ENCODE measurements around the gene RBM44. TPM values are rescaled to one million over a fixed set of nuclear protein-coding genes. Genes with fewer than 3 reads are reported as not detected.
"Not testable (repeated sequence)": the region's sequence is repeated elsewhere in the genome, so short reads cannot be mapped to it uniquely, and the experiment has no call there.

RBM44 gene, protein sequence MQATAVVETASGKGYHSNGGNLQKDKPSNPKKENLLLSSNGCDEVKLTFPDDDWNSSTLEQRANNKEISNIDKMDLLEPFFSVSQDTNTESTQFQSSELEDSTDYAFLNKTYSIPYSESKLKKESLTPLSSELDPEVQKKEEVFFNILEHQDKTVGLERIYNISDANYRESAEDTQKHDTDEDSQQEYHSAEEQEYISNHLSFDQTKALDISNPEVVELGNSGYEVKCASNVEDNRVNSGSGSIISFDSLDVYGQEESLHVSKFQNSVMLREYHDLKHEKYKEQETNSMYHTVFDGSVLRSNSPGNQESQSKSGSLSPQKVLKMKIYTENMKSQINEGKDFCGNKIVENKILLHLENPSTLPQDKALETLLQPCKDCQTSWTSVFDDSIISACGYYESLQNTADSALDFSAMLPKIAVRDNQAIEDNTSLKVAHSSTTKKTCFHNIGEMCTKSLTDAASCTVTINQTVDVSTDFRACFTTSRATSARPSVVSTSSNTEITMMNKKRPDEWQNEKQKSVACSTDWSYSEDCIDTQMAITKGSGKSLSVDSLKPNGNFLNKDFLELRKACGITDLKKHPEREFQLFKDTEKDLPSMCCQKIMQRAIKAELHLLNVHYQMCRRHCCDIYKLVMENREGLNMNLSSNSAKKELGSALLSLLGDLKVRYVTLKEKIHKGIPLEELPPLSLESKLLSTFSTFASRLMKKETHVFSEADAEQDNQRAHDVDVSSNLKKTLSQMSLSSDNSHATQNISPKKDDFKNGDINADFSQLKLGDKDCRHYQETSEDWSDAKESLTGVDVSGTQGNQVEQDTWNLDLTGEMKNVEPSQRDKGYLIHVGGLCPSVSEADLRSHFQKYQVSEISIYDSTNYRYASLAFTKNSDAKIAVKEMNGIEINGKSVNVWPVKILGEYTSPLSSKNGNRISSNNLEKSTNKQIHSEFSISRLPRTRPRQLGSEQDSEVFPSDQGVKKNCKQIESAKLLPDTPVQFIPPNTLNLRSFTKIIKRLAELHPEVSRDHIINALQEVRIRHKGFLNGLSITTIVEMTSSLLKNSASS
- 0.42 TPM for polyA plus RNA-seq (2012; ENCODE audit: insufficient read depth, insufficient read length)

DNA sequence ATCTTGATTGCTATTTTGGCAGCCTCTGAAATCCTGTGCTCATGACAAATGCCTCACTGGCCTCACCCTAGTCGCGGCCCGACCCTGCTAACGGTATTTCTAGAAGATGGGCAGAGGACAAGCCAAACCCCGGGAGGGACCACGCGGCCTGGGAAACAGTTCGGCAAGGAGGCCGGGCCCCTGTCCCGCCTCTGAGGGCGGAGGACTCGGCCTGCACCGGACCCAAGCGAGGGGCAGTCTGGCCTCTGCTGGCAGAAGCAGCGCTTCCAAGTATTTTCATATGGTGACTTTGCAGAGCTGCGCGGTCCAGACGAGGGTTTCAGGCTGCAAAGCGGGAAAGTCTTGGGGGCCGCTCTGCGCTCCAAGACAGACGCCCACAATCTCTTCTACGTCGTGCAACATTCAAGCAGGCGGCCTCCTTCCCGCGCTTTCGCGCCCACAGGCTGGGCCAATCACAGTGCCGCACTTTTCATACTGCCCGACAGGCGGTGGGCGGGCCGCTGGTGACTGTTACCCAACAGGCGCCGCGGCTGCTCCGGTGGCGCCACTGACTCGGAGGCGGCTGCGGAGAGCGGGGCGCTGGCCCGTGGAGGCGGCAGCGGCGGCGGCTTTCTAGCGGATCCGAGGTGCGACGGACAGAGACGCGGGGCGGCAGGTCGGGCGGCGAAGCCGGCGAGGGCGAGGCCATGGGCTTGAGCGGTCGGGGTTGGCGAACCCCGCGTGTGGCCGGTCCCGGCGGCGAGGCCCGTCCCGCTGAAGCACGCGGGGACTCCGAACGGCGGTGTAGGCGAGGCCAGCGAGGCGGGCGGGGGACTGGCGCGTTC, at the start of gene RBM44:
TSS of gene RBM44 (plus strand) at position 544 of the 824 bp plus-strand sequence. CDS start 14,831 bp downstream, outside the sequence.
- no peak for DNase-seq (ENCODE audit: low read depth, low spot score)
- H3K4me3 ChIP-seq (ENCODE audit: low read length), result no peak within 1 kb of the TSS

DNA sequence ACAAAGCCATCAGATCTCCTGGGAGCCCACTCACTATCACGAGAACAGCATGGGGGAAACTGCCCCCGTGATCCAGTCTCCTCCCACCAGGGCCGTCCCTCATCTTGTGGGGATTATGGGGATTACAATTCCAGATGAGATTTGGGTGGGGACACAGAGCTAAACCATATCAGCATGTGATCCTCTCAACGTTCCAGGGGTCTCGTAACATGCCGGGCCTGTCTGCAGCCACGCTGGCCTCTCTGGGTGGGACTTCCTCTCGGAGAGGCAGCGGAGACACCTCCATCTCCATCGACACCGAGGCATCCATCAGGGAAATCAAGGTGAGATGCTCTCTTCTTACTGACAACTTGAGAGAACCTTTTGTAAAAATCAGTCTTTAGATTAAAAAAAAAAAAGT, 49.6 kb upstream of the RBM44 start:
- no peak overlapping the region for H3K4me3 ChIP-seq (ENCODE audit: low read length)
- DNase-seq (ENCODE audit: low read depth, low spot score), result no peak

DNA sequence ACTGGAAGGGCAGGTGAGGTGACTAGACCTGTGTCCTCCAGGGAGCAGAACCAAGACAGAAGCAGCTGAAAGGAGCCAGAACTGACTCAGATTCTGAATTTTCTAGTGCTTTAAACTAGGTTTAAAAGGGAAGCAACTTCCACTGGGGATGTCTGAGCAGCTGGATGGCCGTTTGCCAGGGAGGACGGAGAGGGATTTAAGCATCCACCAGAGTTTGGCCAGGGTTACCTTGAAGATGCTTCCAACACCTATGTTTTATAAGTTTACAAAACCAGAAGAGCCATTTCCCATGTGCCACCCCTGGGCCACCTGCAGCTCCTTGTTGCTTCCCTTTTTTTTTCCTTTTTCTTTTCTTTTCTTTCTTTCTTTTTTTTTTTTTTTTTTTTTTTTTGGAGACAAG, 48.6 kb upstream of the RBM44 start:
- H3K4me3 ChIP-seq (ENCODE audit: low read length), result no peak overlapping the region
- no peak for DNase-seq (ENCODE audit: low read depth, low spot score)

DNA sequence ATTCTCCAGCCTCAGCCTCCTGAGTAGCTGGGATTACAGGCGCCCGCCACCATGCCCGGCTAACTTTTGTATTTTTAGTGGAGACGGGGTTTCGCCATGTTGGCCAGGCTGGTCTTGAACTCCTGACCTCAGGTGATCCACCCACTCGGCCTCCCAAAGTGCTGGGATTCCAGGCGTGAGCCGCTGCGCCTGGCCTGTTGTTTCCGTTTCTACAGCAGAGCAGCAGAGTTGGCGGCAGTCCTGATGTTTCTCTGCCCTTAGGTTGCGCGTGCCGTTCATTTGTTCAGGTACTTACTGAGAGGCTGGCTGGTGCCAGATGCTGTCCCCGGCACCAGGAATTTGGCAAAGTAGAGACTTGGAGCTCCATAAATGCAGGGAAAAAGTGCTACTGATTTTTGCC, 48.1 kb upstream of the RBM44 start:
- not testable (repeated sequence) for DNase-seq (ENCODE audit: low read depth, low spot score); H3K4me3 ChIP-seq (ENCODE audit: low read length)

DNA sequence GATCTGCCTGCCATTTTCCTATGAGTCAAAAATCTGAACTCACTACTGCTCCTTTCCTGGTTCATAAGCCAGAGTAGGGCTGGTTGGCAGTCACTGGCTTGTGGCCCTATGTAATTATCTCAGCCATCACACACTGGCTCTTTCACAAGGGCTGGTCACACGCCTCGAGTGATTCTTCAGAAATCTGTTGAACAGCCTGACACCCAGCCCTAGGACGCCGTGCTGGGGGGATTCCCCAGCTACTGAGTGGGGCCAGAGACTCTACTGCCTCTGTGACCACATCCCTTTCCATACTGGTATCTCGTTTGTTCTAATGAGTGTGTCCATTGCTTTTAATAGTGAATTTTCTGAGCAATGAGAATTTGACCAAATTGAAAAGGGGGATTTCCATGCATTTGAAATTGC, 45.8 kb upstream of the RBM44 start:
- no peak for DNase-seq (ENCODE audit: low read depth, low spot score)
- no peak overlapping the region for H3K4me3 ChIP-seq (ENCODE audit: low read length)

DNA sequence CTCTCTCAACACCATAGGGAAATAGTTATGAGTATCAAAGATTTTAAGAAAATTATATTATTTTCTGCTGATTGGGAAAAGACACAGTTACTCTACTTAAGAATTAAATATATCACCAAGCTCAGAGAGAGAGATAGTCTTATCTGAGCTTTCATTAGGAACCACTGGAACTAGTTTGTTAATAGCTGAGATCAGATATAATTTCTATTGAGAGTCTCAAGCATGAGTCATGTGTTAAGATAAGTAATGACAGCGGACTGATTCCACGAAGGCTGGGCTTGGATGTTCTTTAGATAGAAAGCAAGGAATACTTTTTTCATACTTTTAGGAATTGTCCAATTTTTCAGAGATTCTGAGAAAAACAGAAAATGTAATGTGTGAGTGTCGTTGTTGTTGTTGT, 44.4 kb upstream of the RBM44 start:
- no peak for DNase-seq (ENCODE audit: low read depth, low spot score)
- H3K4me3 ChIP-seq (ENCODE audit: low read length), result no peak overlapping the region

DNA sequence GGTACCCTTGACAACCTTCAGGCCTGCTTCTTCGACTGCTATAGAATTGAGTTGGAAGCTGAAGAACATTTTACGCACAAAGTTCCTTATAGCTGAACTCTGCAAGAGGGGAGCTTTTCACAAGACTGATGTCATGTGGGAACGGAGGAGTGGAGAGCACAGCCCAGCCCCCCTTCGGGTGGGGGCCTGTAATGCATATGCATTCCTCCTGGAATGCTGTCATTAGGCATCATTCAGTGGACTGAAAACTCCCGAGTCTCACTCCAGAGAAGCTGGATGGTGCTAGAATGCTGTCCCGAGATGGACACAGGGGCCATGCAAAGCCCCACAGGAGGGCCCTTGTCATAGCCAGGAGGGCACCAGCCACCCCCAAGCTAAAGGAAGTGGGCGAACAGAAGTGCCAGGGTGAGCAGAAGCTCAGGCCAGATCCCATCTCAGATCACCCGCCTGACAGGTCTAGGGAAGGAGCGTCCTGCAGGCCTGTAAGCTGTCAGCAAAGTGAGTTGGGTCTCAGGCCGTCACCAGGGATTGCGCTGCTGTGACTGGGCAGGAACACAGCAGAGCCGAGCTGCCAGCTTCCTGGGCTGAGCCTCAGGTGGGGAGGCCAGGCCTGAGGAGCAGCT, 43.8 kb upstream of the RBM44 start:
- H3K4me3 ChIP-seq (ENCODE audit: low read length), result no peak overlapping the region
- DNase-seq (ENCODE audit: low read depth, low spot score), result no peak

DNA sequence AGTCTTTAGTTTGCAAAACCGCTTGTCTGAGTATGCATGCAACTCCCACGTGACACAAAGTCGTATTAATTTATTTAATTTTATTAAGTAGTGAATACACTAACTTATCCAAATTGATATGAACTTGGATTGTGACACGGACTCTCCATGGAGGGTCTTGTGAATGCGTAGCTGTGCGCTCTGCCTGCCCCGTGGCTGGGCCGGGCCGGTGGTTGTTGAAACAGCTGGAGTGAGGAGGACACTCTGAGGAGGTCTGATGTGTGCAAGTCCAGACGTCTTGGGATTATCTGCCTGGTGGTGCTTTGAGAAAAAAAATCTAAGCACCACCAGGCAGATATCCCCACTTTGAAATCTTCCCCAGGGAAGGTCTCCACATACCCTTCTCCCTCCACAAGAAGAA, 41.0 kb upstream of the RBM44 start:
- no peak for DNase-seq (ENCODE audit: low read depth, low spot score)

DNA sequence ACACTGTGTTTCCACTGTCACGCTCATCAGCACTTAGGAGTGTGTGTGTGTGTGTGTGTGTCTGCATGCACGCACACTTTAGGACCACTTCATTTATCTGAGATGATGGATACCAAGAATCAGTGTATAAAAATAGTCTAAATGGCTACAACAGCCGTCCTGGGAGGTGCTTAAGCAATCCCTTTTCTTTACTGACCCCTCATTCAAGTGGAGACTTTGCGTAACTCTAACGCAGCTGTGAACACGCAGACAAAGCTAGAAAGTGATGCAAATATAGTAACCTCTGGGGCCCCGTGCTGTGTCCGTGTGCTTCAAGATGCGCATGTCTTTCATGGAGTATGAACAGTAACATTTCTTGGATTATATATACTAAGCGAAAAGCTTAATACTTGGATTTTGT, 40.4 kb upstream of the RBM44 start:
- no peak for DNase-seq (ENCODE audit: low read depth, low spot score)
- H3K4me3 ChIP-seq (ENCODE audit: low read length), result no peak overlapping the region

More for the DNA sequence above, 41.0 kb upstream of the RBM44 start:
- no peak overlapping the region for H3K4me3 ChIP-seq (ENCODE audit: low read length)

DNA sequence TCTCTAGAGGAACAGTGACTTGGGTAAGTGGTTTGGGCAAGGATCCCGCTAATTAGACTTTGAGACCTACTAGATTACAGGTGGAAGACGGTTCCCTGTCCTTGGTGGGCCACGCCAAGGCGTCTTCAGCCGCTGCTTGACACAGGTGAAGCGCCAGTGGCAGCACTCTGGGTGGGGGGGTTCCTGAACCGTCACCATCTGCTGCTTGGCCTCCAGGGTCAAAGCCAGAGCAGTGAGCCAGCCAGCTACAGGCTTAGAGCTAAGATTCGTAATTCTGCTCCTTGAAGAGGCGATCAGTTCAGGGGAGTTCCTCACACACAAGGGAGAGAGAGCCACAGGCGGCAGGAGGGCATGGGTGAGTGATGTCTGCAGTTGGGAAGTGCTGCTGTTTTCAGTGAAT, 39.4 kb upstream of the RBM44 start:
- DNase-seq (ENCODE audit: low read depth, low spot score), result no peak
- no peak overlapping the region for H3K4me3 ChIP-seq (ENCODE audit: low read length)

DNA sequence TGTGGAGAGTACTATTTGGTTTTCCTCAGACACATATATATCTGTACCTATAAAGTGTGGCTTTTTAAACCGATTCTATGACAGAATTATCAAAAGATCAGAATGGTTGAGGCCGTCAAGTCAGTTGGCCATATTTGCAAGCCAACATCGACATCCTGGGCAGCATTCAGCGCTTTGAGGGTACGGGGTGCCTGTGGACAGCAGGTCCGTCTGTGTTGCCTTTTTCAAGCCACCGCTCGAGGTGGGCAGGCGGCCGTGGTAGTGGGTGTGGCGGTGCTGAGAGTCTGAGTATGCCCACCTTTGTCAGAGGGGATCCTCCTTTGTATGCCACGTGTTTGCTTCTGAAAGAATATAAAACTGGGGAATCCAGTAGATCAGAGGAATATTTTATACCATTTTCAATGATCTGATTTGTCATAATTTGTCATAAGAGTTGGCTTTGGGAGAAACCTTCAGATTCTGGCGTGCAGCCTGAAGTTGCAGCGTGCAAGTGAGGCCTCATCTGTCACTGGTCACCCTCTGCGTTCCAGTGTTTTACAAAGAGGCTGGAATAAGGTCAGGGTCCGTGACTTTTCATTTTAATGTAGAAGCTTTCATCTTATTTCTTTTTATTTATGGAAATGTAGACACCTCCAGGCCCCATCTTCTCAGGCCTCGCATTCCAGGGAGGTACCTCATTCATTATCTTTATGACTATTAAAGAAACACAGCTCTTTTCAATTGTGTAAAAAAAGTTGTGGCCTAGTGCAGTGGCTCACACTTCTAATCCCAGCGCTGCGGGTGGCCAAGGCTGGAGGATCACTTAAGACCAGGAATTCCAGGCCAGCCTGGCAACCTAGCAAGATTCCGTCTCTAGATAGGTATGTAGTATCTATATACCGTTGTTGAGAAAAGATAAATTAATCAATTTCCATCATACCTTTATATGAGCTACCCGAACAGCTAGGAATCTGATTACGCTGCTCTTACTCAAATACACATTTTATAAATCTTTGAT, 37.8 kb upstream of the RBM44 start:
- no peak for DNase-seq (ENCODE audit: low read depth, low spot score)
- H3K4me3 ChIP-seq (ENCODE audit: low read length), result no peak overlapping the region

DNA sequence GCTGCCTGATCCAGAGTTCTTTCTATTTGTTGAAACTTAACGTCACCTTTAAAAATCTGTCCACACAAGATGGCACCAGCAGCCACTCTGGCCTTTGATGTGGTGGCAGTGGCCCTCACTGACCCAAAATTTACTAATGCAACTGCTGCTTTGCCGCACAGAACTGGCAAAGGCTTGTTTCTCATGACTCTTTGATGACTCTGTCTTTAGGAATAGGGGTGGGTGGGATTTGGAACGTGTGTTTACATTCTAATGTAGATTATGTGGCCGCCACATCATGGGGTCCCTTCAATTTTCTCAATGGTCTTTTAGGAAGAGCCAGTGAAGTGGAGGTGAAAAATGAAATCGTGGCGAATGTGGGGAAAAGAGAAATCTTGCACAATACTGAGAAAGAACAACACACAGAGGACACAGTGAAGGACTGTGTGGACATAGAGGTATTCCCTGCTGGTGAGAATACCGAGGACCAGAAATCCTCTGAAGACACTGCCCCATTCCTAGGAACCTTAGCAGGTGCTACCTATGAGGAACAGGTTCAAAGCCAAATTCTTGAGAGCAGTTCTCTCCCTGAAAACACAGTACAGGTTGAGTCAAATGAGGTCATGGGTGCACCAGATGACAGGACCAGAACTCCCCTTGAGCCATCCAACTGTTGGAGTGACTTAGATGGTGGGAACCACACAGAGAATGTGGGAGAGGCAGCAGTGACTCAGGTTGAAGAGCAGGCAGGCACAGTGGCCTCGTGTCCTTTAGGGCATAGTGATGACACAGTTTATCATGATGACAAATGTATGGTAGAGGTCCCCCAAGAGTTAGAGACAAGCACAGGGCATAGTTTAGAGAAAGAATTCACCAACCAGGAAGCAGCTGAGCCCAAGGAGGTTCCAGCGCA, 36.0 kb upstream of the RBM44 start:
- not testable (repeated sequence) for H3K4me3 ChIP-seq (ENCODE audit: low read length); DNase-seq (ENCODE audit: low read depth, low spot score)

DNA sequence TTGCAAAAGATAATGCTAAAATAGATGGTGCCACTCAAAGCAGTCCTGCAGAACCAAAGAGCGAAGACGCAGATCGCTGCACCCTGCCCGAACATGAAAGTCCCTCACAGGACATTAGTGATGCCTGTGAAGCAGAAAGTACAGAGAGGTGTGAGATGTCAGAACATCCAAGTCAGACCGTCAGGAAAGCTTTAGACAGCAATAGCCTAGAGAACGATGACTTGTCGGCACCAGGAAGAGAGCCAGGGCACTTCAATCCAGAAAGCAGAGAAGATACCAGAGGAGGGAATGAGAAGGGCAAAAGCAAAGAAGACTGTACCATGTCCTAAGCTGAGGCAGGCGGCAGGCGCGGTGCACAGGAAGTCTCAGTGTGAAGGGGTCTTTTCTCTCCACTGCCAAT, 34.8 kb upstream of the RBM44 start:
- DNase-seq (ENCODE audit: low read depth, low spot score), result no peak
- H3K4me3 ChIP-seq (ENCODE audit: low read length), result no peak overlapping the region

DNA sequence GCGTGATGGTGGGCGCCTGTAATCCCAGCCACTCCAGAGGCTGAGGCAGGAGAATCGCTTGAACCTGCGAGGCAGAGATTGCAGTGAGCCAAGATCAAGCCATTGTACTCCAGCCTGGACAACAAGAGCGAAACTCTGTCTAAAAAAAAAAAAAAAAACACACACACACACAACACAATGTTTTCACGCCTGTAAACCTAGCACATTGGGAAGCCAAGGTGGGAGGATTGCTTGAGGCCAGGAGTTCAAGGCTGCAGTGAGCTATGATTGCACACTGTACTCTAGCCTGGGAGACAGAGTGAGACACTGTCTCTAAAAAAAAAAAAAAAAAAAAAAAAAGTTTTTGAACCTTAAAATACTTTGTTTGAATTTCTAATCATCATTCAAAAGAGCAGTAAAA, 33.5 kb upstream of the RBM44 start:
- not testable (repeated sequence) for DNase-seq (ENCODE audit: low read depth, low spot score); H3K4me3 ChIP-seq (ENCODE audit: low read length)

DNA sequence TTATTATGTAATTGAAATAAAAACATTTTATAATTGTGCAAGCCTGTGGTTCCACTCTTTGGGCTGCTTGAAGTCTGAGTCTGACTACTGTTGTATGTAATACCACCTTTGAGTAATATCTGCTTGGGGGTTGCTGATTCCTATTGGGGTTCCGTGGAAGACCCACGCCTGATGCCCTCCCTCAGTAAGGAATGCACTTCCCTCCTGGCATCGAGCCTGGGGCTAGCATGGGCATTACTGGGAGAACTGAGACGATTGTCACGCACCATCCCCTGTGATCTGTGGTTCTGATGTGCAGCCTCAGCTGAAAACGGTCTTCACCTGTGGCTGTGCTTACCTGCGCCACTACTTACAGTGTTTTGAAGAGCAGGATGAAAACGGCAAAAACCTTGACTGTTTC, 32.7 kb upstream of the RBM44 start:
- DNase-seq (ENCODE audit: low read depth, low spot score), result no peak
- H3K4me3 ChIP-seq (ENCODE audit: low read length), result no peak overlapping the region

DNA sequence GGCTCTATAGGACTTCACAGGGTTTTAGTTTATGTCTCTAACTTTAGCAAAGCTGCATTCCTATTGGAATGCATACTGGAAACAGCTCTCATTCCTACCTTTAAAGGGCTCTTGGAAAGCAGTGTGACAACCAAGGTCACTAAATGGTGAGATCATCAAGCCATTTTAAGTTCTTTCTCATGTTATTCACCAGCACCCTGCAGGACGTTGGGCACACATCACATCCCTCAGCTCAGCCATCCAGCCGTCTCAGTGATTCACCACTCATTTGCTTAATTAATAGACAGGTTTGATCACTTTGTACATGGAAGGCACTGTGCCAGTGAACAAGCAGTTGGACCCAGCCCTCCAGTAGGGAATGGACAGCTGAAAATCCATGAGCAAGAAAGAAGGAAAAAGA, 32.2 kb upstream of the RBM44 start:
- H3K4me3 ChIP-seq (ENCODE audit: low read length), result no peak overlapping the region
- no peak for DNase-seq (ENCODE audit: low read depth, low spot score)

DNA sequence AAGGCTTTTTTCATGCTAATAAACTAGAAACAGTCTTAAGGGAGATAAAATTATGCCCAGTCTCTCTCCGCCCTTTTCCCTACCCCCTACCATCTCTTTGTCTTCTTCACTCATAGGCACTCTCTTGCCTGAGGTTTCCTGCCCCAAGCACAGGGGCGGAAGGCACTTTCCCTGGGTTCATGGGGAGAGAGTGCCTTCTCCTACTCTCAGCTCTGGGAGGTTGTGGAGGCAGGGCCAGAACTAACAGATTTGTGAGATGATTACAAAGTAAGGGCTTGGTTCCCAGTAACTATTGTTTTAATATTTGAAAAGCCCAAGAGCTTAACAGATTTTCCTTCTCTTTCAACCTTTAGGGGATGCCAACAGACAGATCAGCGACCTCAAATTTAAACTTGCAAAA, 26.1 kb upstream of the RBM44 start:
- no peak for DNase-seq (ENCODE audit: low read depth, low spot score)
- H3K4me3 ChIP-seq (ENCODE audit: low read length), result no peak overlapping the region

Measured in Jurkat, Clone E6-1 (cell line).